WTC11 (cell line): ENCODE measurements around the gene CREM. TPM values are rescaled to one million over a fixed set of nuclear protein-coding genes. Genes with fewer than 3 reads are reported as not detected.

ENCODE experiments used
- AR ChIP-seq: fragments of 250-450 bp; sonication (Bioruptor Pico); IDR thresholded peaks from 2 replicates; pipeline ENCODE4 v1.9.0; 2021; ENCODE audit warnings: mild to moderate bottlenecking
- ATF2 ChIP-seq: sonication (generic); formaldehyde crosslinking; IDR thresholded peaks from 2 replicates; pipeline ENCODE4 v1.8.1; 2022; ENCODE audit warnings: low read depth, missing genetic modification reagents, borderline replicate concordance
- E2F1 ChIP-seq: sonication (generic); formaldehyde crosslinking; IDR thresholded peaks from 2 replicates; pipeline ENCODE4 v1.8.0; 2022; ENCODE audit warnings: mild to moderate bottlenecking, missing genetic modification reagents
- ETV6 ChIP-seq: sonication (generic); formaldehyde crosslinking; IDR thresholded peaks from 2 replicates; pipeline ENCODE4 v1.8.1; 2022; ENCODE audit warnings: mild to moderate bottlenecking, missing genetic modification reagents
- FOXJ3 ChIP-seq: sonication (generic); formaldehyde crosslinking; IDR thresholded peaks from 2 replicates; pipeline ENCODE4 v1.9.0; 2021; ENCODE audit warnings: missing genetic modification reagents, mild to moderate bottlenecking, borderline replicate concordance
- GABPB1 ChIP-seq: sonication (generic); formaldehyde crosslinking; IDR thresholded peaks from 2 replicates; pipeline ENCODE4 v1.8.1; 2023; ENCODE audit warnings: mild to moderate bottlenecking, missing genetic modification reagents
- NFATC4 ChIP-seq: fragments of 250-450 bp; sonication (Bioruptor Pico); IDR thresholded peaks from 2 replicates; pipeline ENCODE4 v1.9.0; 2021; ENCODE audit warnings: mild to moderate bottlenecking
- NFE2L1 ChIP-seq: sonication (generic); formaldehyde crosslinking; IDR thresholded peaks from 2 replicates; pipeline ENCODE4 v1.8.1; 2023; ENCODE audit warnings: missing genetic modification reagents
- NR3C1 ChIP-seq: sonication (generic); formaldehyde crosslinking; conservative IDR thresholded peaks from 2 replicates; pipeline ENCODE4 v1.8.1; 2023; ENCODE audit warnings: low read depth, mild to moderate bottlenecking, missing genetic modification reagents
- PRDM15 ChIP-seq: sonication (generic); formaldehyde crosslinking; IDR thresholded peaks from 2 replicates; pipeline ENCODE4 v1.8.0; 2022; ENCODE audit warnings: missing genetic modification reagents
- PRRX2 ChIP-seq: fragments of 250-450 bp; sonication (Bioruptor Pico); IDR thresholded peaks from 2 replicates; pipeline ENCODE4 v1.8.0; 2021; ENCODE audit warnings: mild to moderate bottlenecking
- RORB ChIP-seq: fragments of 250-450 bp; sonication (Bioruptor Pico); IDR thresholded peaks from 2 replicates; pipeline ENCODE4 v1.9.0; 2021; ENCODE audit warnings: mild to moderate bottlenecking
- SMAD4 ChIP-seq: sonication (generic); formaldehyde crosslinking; IDR thresholded peaks from 2 replicates; pipeline ENCODE4 v1.8.0; 2022; ENCODE audit warnings: mild to moderate bottlenecking, missing genetic modification reagents
- SOX15 ChIP-seq: fragments of 250-450 bp; sonication (Bioruptor Pico); IDR thresholded peaks from 2 replicates; pipeline ENCODE4 v1.9.0; 2021; ENCODE audit warnings: mild to moderate bottlenecking
- ZBTB43 ChIP-seq: sonication (generic); formaldehyde crosslinking; IDR thresholded peaks from 2 replicates; pipeline ENCODE4 v1.8.1; 2023; ENCODE audit warnings: mild to moderate bottlenecking, missing genetic modification reagents
- ZNF121 ChIP-seq: sonication (generic); formaldehyde crosslinking; IDR thresholded peaks from 2 replicates; pipeline ENCODE4 v1.8.0; 2023; ENCODE audit warnings: missing genetic modification reagents
- ZNF317 ChIP-seq: sonication (generic); formaldehyde crosslinking; IDR thresholded peaks from 2 replicates; pipeline ENCODE4 v1.8.1; 2023; ENCODE audit warnings: low read depth, mild to moderate bottlenecking, moderate library complexity, missing genetic modification reagents, borderline replicate concordance
- ZNF671 ChIP-seq: fragments of 250-450 bp; sonication (Bioruptor Pico); IDR thresholded peaks from 2 replicates; pipeline ENCODE4 v1.8.0; 2021; ENCODE audit warnings: mild to moderate bottlenecking
- total RNA-seq: library from RNA; stranded (reverse); gene quantifications from 3 replicates; pipeline ENCODE4 v1.2.3, GENCODE V29; 2021
- TF ChIP-seq, protein P1 (sequence below): sonication (generic); formaldehyde crosslinking; IDR thresholded peaks from 2 replicates; pipeline ENCODE4 v1.8.0; 2023; ENCODE audit warnings: missing genetic modification reagents, mild to moderate bottlenecking, borderline replicate concordance
- TF ChIP-seq, protein P2 (sequence below): fragments of 250-450 bp; sonication (Bioruptor Pico); IDR thresholded peaks from 2 replicates; pipeline ENCODE4 v1.9.0; 2021; ENCODE audit warnings: moderate library complexity, mild to moderate bottlenecking, inconsistent platforms, borderline replicate concordance
- TF ChIP-seq, protein P3 (sequence below): sonication (generic); formaldehyde crosslinking; IDR thresholded peaks from 2 replicates; pipeline ENCODE4 v1.8.1; 2023; ENCODE audit warnings: mild to moderate bottlenecking, moderate library complexity, missing genetic modification reagents

CREM gene
- total RNA-seq, 1 experiment from 2014 or later, result 23.6 TPM

- TF ChIP-seq PRDM15 (CRISPR knock-in tag), result peak; percentile 16; the same call in 1 of the 2 replicates
- TF ChIP-seq FOXJ3 (CRISPR knock-in tag), result no peak
- TF ChIP-seq ZBTB43 (CRISPR knock-in tag), result no peak
- TF ChIP-seq SOX15, result no peak
- no peak for TF ChIP-seq ZNF671 (CRISPR knock-in tag)
- TF ChIP-seq GABPB1, result peak; percentile 59; the same call in 1 of the 2 replicates
- no peak for TF ChIP-seq SMAD4 (CRISPR knock-in tag)
- no peak for TF ChIP-seq E2F1 (CRISPR knock-in tag)
- TF ChIP-seq ZNF121 (CRISPR knock-in tag), result no peak
- TF ChIP-seq PRRX2 (CRISPR knock-in tag), result no peak
- TF ChIP-seq RORB (CRISPR knock-in tag), result no peak
- TF ChIP-seq NFATC4, result no peak
- TF ChIP-seq, protein P1, sequence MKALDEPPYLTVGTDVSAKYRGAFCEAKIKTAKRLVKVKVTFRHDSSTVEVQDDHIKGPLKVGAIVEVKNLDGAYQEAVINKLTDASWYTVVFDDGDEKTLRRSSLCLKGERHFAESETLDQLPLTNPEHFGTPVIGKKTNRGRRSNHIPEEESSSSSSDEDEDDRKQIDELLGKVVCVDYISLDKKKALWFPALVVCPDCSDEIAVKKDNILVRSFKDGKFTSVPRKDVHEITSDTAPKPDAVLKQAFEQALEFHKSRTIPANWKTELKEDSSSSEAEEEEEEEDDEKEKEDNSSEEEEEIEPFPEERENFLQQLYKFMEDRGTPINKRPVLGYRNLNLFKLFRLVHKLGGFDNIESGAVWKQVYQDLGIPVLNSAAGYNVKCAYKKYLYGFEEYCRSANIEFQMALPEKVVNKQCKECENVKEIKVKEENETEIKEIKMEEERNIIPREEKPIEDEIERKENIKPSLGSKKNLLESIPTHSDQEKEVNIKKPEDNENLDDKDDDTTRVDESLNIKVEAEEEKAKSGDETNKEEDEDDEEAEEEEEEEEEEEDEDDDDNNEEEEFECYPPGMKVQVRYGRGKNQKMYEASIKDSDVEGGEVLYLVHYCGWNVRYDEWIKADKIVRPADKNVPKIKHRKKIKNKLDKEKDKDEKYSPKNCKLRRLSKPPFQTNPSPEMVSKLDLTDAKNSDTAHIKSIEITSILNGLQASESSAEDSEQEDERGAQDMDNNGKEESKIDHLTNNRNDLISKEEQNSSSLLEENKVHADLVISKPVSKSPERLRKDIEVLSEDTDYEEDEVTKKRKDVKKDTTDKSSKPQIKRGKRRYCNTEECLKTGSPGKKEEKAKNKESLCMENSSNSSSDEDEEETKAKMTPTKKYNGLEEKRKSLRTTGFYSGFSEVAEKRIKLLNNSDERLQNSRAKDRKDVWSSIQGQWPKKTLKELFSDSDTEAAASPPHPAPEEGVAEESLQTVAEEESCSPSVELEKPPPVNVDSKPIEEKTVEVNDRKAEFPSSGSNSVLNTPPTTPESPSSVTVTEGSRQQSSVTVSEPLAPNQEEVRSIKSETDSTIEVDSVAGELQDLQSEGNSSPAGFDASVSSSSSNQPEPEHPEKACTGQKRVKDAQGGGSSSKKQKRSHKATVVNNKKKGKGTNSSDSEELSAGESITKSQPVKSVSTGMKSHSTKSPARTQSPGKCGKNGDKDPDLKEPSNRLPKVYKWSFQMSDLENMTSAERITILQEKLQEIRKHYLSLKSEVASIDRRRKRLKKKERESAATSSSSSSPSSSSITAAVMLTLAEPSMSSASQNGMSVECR (CRISPR knock-in tag), result no peak
- no peak for TF ChIP-seq ATF2 (CRISPR knock-in tag)
- TF ChIP-seq, protein P2, sequence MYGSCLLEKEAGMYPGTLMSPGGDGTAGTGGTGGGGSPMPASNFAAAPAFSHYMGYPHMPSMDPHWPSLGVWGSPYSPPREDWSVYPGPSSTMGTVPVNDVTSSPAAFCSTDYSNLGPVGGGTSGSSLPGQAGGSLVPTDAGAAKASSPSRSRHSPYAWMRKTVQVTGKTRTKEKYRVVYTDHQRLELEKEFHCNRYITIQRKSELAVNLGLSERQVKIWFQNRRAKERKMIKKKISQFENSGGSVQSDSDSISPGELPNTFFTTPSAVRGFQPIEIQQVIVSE, result no peak
- no peak for TF ChIP-seq AR (CRISPR knock-in tag)
- TF ChIP-seq NR3C1 (CRISPR knock-in tag), result no peak
- 0 out of 2 replicates have a peak, but pooled peaks have one; percentile 63 for TF ChIP-seq ZNF317 (CRISPR knock-in tag)
- TF ChIP-seq ETV6 (CRISPR knock-in tag), result peak; percentile 13; the same call in 1 of the 2 replicates
- TF ChIP-seq, protein P3, sequence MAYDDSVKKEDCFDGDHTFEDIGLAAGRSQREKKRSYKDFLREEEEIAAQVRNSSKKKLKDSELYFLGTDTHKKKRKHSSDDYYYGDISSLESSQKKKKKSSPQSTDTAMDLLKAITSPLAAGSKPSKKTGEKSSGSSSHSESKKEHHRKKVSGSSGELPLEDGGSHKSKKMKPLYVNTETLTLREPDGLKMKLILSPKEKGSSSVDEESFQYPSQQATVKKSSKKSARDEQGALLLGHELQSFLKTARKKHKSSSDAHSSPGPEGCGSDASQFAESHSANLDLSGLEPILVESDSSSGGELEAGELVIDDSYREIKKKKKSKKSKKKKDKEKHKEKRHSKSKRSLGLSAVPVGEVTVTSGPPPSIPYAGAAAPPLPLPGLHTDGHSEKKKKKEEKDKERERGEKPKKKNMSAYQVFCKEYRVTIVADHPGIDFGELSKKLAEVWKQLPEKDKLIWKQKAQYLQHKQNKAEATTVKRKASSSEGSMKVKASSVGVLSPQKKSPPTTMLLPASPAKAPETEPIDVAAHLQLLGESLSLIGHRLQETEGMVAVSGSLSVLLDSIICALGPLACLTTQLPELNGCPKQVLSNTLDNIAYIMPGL (CRISPR knock-in tag), result peak; percentile 89
- TF ChIP-seq NFE2L1 (CRISPR knock-in tag), result no peak
These were observed at the start of gene CREM (continued) for GRCh38 chr10:35126530-35127288.
